OCI-LY1 (cell line): ENCODE measurements around the gene ORC3.
"Not testable (repeated sequence)": the region's sequence is repeated elsewhere in the genome, so short reads cannot be mapped to it uniquely, and the experiment has no call there.

Experiments used
- H2AFZ ChIP-seq: fragments of 200-600 bp; sonication (generic), shearing (Covaris generic); 2 replicates; pipeline ENCODE4 v1.6.0; 2014; ENCODE audit warnings: antibody characterized with exemption, mild to moderate bottlenecking, low read length
- H3F3A ChIP-seq: fragments of 200-600 bp; sonication (generic), shearing (Covaris generic); 2 replicates; pipeline ENCODE4 v1.6.0; 2014; ENCODE audit warnings: mild to moderate bottlenecking, antibody characterized with exemption, low read length, moderate library complexity; ENCODE audit not compliant: insufficient read depth
- H3K27ac ChIP-seq: fragments of 200-600 bp; sonication (generic); 2 replicates; pipeline ENCODE4 v1.5.1; 2014; ENCODE audit warnings: low read length, mixed run types, mild to moderate bottlenecking, low read depth; ENCODE audit not compliant: poor library complexity, severe bottlenecking
- H3K27me3 ChIP-seq: fragments of 200-600 bp; sonication (generic); 2 replicates; pipeline ENCODE4 v1.6.0; 2014; ENCODE audit warnings: antibody characterized with exemption, mild to moderate bottlenecking, low read length, moderate library complexity; ENCODE audit not compliant: insufficient read depth
- H3K36me3 ChIP-seq: fragments of 200-600 bp; sonication (generic); 2 replicates; pipeline ENCODE4 v1.6.1; 2014; ENCODE audit warnings: mild to moderate bottlenecking, antibody characterized with exemption, low read length, moderate library complexity, mixed read lengths; ENCODE audit not compliant: insufficient read depth
- H3K4me1 ChIP-seq: fragments of 200-600 bp; sonication (generic); 2 replicates; pipeline ENCODE4 v1.5.1; 2014; ENCODE audit warnings: mild to moderate bottlenecking, low read length, moderate library complexity; ENCODE audit not compliant: insufficient read depth, severe bottlenecking
- H3K4me2 ChIP-seq: fragments of 200-600 bp; sonication (generic), shearing (Covaris generic); 2 replicates; pipeline ENCODE4 v1.6.1; 2014; ENCODE audit warnings: low read length
- H3K4me3 ChIP-seq: fragments of 200-600 bp; sonication (generic); 2 replicates; pipeline ENCODE4 v1.5.1; 2014; ENCODE audit warnings: low read length, low read depth, mild to moderate bottlenecking, mixed read lengths; ENCODE audit not compliant: poor library complexity, severe bottlenecking
- H3K79me2 ChIP-seq: fragments of 200-600 bp; shearing (Covaris generic); 2 replicates; pipeline ENCODE4 v1.6.1; 2016; ENCODE audit warnings: mixed run types, low read length, mixed read lengths; ENCODE audit not compliant: insufficient read depth
- H3K9ac ChIP-seq: fragments of 200-600 bp; sonication (generic), shearing (Covaris generic); 2 replicates; pipeline ENCODE4 v1.6.1; 2014; ENCODE audit warnings: mild to moderate bottlenecking, low read length, mixed read lengths
- H3K9me2 ChIP-seq: fragments of 200-600 bp; sonication (generic), shearing (Covaris generic); 2 replicates; pipeline ENCODE4 v1.6.1; 2014; ENCODE audit warnings: low read depth, mild to moderate bottlenecking, low read length, mixed read lengths
- H3K9me3 ChIP-seq: fragments of 200-600 bp; shearing (Covaris generic); 2 replicates; pipeline ENCODE4 v1.6.1; 2014; ENCODE audit warnings: low read length, mixed read lengths
- H4K20me1 ChIP-seq: fragments of 200-600 bp; sonication (generic), shearing (Covaris generic); 2 replicates; pipeline ENCODE4 v1.6.0; 2016; ENCODE audit warnings: mild to moderate bottlenecking, low read length; ENCODE audit not compliant: insufficient read depth
- CTCF ChIP-seq: fragments of 200-600 bp; sonication (generic), shearing (Covaris generic); IDR thresholded peaks from 2 replicates; pipeline ENCODE4 v1.5.1; 2017; ENCODE audit warnings: mild to moderate bottlenecking, antibody characterized with exemption, low read length, moderate library complexity, mixed read lengths
- EZH2 ChIP-seq: fragments of 200-600 bp; sonication (generic), shearing (Covaris generic); IDR thresholded peaks from 2 replicates; pipeline ENCODE4 v1.8.0; 2017; ENCODE audit warnings: borderline replicate concordance, mixed run types, mild to moderate bottlenecking, antibody characterized with exemption, low read length, moderate library complexity, mixed read lengths

Gene ORC3

DNA sequence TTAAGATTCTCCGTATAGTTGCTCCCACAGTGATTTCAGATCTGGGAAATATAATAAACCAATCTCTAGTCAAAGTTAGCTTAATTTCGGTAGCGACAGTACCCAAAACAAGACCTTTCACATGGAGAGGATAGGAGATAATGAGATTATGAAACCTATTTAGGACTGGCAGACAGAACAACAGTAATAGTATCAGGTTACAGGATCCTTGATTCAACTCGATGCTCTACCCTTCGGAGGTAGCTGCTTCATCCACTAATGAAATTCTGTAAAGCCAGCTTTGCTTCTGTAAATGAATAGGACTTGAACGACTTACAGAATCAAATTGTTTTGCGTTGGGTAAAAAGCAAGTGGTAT, 112.6 kb downstream of the ORC3 start:
- no peaks in the 10 kb centered on the region for H3K27me3 ChIP-seq
- peaks cover 46% of the 10 kb centered on the region for H3K4me1 ChIP-seq
- H3K9me3 ChIP-seq, result no peaks in the 10 kb centered on the region
- H3K4me2 ChIP-seq, result peak overlapping the region; percentile 91
- H3K4me3 ChIP-seq, result peak overlapping the region; percentile 97
- H3F3A ChIP-seq, result no peaks in the 10 kb centered on the region
- H3K27ac ChIP-seq, result peak overlapping the region; percentile 89
- TF ChIP-seq EZH2, result no peak
- no peak for TF ChIP-seq CTCF
- 0 out of 2 replicates have a peak, but pooled peaks cover 2% of the 10 kb centered on the region for H4K20me1 ChIP-seq
- peak overlapping the region; percentile 72 for H3K9ac ChIP-seq
- peaks cover 42% of the 10 kb centered on the region for H3K79me2 ChIP-seq
- no peak overlapping the region for H2AFZ ChIP-seq
- peaks cover 32% of the 10 kb centered on the region for H3K36me3 ChIP-seq
- no peaks in the 10 kb centered on the region for H3K9me2 ChIP-seq

DNA sequence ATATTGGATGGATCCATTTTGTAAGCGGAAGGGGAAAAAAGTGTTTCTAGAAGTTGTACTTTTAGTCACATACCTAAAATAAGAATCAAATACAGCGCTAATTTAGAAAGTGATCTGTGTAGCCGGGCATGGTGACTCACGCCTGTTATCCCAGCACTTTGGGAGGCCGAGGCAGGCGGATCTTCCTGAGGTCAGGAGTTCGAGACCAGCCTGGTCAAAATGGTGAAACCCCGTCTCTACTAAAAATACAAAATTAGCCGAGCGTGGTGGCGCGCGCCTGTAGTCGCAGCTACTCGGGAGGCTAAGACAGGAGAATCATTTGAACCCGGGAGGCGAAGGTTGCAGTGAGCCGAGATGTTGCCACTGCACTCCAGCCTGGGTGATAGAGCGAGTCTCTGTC, 113.1 kb downstream of the ORC3 start:
- not testable (repeated sequence) for H3K27me3 ChIP-seq, H4K20me1 ChIP-seq, H3K9me2 ChIP-seq, H3F3A ChIP-seq, H2AFZ ChIP-seq, H3K9me3 ChIP-seq
- Histone ChIP-seq H3K79me2 (peaks cover 37% of the 10 kb centered on the region), H3K4me3 (peak overlapping the region; percentile 97), H3K36me3 (peaks cover 27% of the 10 kb centered on the region), H3K9ac (peak overlapping the region; percentile 72), H3K27ac (peak overlapping the region; percentile 89), H3K4me2 (peak overlapping the region; percentile 91), H3K4me1 (peaks cover 41% of the 10 kb centered on the region)

DNA sequence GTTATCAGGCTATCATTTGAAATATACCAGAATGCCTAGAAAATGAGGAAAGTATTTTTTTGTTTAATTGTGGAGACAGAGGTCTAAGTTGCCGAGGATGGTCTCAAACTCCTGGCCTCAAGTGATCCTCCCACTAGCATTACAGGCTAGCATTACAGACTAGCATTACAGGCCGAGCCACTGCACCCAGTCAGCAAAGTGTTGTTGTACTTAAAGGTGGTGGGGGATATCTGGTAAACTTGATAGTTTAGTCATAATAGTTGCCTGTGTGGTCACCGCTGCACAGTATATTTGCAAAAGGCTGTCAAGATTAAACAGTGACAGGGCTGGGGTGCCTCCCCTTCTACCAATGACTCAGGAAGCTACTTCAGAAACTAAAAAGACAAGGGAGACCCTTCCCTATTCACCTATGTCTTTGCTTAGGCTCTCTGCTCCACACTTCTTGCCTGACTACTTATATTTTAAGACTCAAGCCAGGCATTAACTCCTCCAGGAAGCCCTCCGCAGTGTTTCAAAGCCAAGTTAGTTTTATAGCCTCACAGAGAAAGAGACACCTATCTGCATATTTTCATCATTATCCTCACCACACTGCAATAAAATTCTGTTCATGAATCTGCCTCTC, 115.2 kb downstream of the ORC3 start:
- Histone ChIP-seq H3K4me1 (peaks cover 21% of the 10 kb centered on the region), H3K9me2 (no peaks in the 10 kb centered on the region), H3K36me3 (peaks cover 10% of the 10 kb centered on the region; the same call in 1 of the 2 replicates), H3K79me2 (peaks cover 16% of the 10 kb centered on the region), H3K4me2 (peak overlapping the region; percentile 12; the same call in 1 of the 2 replicates), H2AFZ (peak overlapping the region; percentile 76; the same call in 1 of the 2 replicates), H3K27me3 (no peaks in the 10 kb centered on the region), H3K27ac (peak overlapping the region; percentile 49), H3K9me3 (no peaks in the 10 kb centered on the region), H3K9ac (no peak overlapping the region), H4K20me1 (no peaks in the 10 kb centered on the region), H3K4me3 (no peak overlapping the region), H3F3A (no peaks in the 10 kb centered on the region)
- TF ChIP-seq CTCF, result no peak
- no peak for TF ChIP-seq EZH2
